Tibial nerve (tissue), 4 donors: ENCODE results near the gene PRR5. TPM values are rescaled to one million over a fixed set of nuclear protein-coding genes. Genes with fewer than 3 reads are reported as not detected.

ENCODE experiments used
- DNase-seq, 2 donors: peaks; one replicate each; pipeline ENCODE4 v3.0.0-alpha.2; 2019; ENCODE audit warnings: low spot score in 2 of 2
- H3K27ac ChIP-seq, 4 donors: fragments of 200-600 bp; sonication (generic) in 3 of 4; one replicate each; pipeline ENCODE4 v1.5.1; 2017 to 2019; ENCODE audit warnings: mild to moderate bottlenecking in 1 of 4
- H3K27me3 ChIP-seq, 2 donors: fragments of 200-600 bp; sonication (generic) in 1 of 2; one replicate each; pipeline versions ENCODE4 v1.5.1 to v1.6.0; 2017 to 2019
- H3K36me3 ChIP-seq, 3 donors: fragments of 200-600 bp; sonication (generic); one replicate each; pipeline ENCODE4 v1.5.1; 2018 to 2019
- H3K4me1 ChIP-seq, 4 donors: fragments of 200-600 bp; sonication (generic) in 3 of 4; one replicate each; pipeline ENCODE4 v1.5.1; 2017 to 2019
- H3K4me3 ChIP-seq, 4 donors: fragments of 200-600 bp; sonication (generic) in 3 of 4; one replicate each; pipeline ENCODE4 v1.5.1; 2017 to 2019; ENCODE audit warnings: mild to moderate bottlenecking in 1 of 4, moderate library complexity in 1 of 4
- H3K9me3 ChIP-seq, 4 donors: fragments of 200-600 bp; sonication (generic) in 3 of 4; one replicate each; pipeline ENCODE4 v1.5.1; 2017 to 2019
- CTCF ChIP-seq, 5 experiments: fragments of 200-600 bp in 3 of 5; fragments of 450-650 bp in 2 of 5; sonication (generic) in 3 of 5; IDR thresholded peaks; one replicate each; pipeline ENCODE4 v1.5.1; 2016 to 2019; ENCODE audit warnings: antibody characterized with exemption in 5 of 5, mild to moderate bottlenecking in 3 of 5, moderate library complexity in 2 of 5
- EP300 ChIP-seq, 2 donors: sonication (generic); formaldehyde crosslinking; IDR thresholded peaks; one replicate each; pipeline ENCODE4 v1.6.1; 2017; ENCODE audit warnings: antibody characterized with exemption in 2 of 2, mild to moderate bottlenecking in 1 of 2
- POLR2A ChIP-seq, 2 donors: fragments of 450-650 bp; IDR thresholded peaks; one replicate each; pipeline ENCODE4 v1.6.1; 2017; ENCODE audit warnings: antibody characterized with exemption in 2 of 2, mild to moderate bottlenecking in 2 of 2, moderate library complexity in 2 of 2
- WGBS, 2 donors: methylation state at CpG; one replicate each; pipeline ENCODE4 v1.1.5; 2018; 5-methylcytosine and 5-hydroxymethylcytosine counted together
- total RNA-seq, 4 donors: library from RNA; depleted of rRNA; stranded (reverse); fragments of >200 nt; gene quantifications; one replicate each; pipeline ENCODE4 v1.1.0, GENCODE V29; 2016

PRR5 gene
- total RNA-seq, 4 donors from 2014 or later = 40.4 to 68.4 (median 42.5) TPM

GRCh38 chr22:44661070-44661469, 40.9 kb upstream of the PRR5 start:
- Histone ChIP-seq H3K4me3 (no peak overlapping the region), H3K4me1 (peaks cover 0 to 40% (median 11%) of the 10 kb centered on the region in 4 donors), H3K9me3 (no peaks in the 10 kb centered on the region), H3K27me3 (no peaks in the 10 kb centered on the region), H3K36me3 (no peaks in the 10 kb centered on the region), H3K27ac (no peak overlapping the region)
- TF ChIP-seq CTCF (IDR thresholded peaks at IDR 0.05) (no peak), POLR2A (IDR thresholded peaks at IDR 0.05) (no peak), EP300 (IDR thresholded peaks at IDR 0.05) (no peak)
- no peak for DNase-seq
- 34 to 38% methylated on average over 9 to 12 of the region's 14 CpGs for WGBS, 2 donors

- Histone ChIP-seq H3K27me3 (no peaks in the 10 kb centered on the region), H3K4me1 (peaks cover 0 to 46% (median 11%) of the 10 kb centered on the region in 4 donors), H3K27ac (no peak overlapping the region), H3K4me3 (no peak overlapping the region), H3K9me3 (no peaks in the 10 kb centered on the region), H3K36me3 (no peaks in the 10 kb centered on the region)
- no peak for DNase-seq
- TF ChIP-seq CTCF (IDR thresholded peaks at IDR 0.05) = no peak
- TF ChIP-seq EP300 (IDR thresholded peaks at IDR 0.05) = no peak
- TF ChIP-seq POLR2A (IDR thresholded peaks at IDR 0.05) = no peak
- WGBS, 2 donors = 73 to 76% methylated on average over 14 of the region's 14 CpGs
Measured at GRCh38 chr22:44661659-44662569, 40.1 kb upstream of the PRR5 start.

- DNase-seq = no peak
- H3K4me3 ChIP-seq = no peak overlapping the region
- TF ChIP-seq POLR2A (IDR thresholded peaks at IDR 0.05) (no peak), CTCF (IDR thresholded peaks at IDR 0.05) (no peak), EP300 (IDR thresholded peaks at IDR 0.05) (no peak)
- H3K36me3 ChIP-seq = no peaks in the 10 kb centered on the region
- H3K27me3 ChIP-seq = no peaks in the 10 kb centered on the region
- H3K9me3 ChIP-seq = no peaks in the 10 kb centered on the region
- WGBS, 2 donors = 83 to 87% methylated on average over 5 of the region's 5 CpGs
- H3K4me1 ChIP-seq = peaks cover 0 to 52% (median 14%) of the 10 kb centered on the region in 4 donors
- no peak overlapping the region for H3K27ac ChIP-seq
Measured at GRCh38 chr22:44663256-44663999, 38.6 kb upstream of the PRR5 start.

GRCh38 chr22:44664149-44664548, 37.9 kb upstream of the PRR5 start:
- WGBS, 2 donors = 39 to 45% methylated on average over 4 to 8 of the region's 11 CpGs

More at GRCh38 chr22:44664149-44664548, 37.9 kb upstream of the PRR5 start:
- peaks cover 0 to 49% (median 10%) of the 10 kb centered on the region in 4 donors for H3K4me1 ChIP-seq
- TF ChIP-seq CTCF (IDR thresholded peaks at IDR 0.05) = no peak
- peak in 1 of 2 donors; percentile 48 for TF ChIP-seq EP300 (IDR thresholded peaks at IDR 0.05)
- H3K36me3 ChIP-seq = no peaks in the 10 kb centered on the region
- no peak for DNase-seq
- H3K9me3 ChIP-seq = no peaks in the 10 kb centered on the region
- H3K4me3 ChIP-seq = no peak overlapping the region
- H3K27ac ChIP-seq = peak overlapping the region in 2 of 4 donors; percentile 26 to 42
- H3K27me3 ChIP-seq = peaks cover 0 to 2% of the 10 kb centered on the region in 2 donors
